Measurements from ENCODE around the gene SOX14.

Gene SOX14

GRCh38 chr3:137764001-137764433 lies at the start of gene SOX14:
Gene SOX14 (plus strand): TSS chr3:137764315. CDS start chr3:137764785, 470 bp downstream.
- DNase-seq: peak; percentile 64

- DNase-seq: no peak
Observed at GRCh38 chr3:137714551-137714950, 49.6 kb upstream of the SOX14 start.

- DNase-seq: no peak
Observed at GRCh38 chr3:137724240-137724639, 39.9 kb upstream of the SOX14 start.

GRCh38 chr3:137737208-137737607 lies 26.9 kb upstream of the SOX14 start:
- no peak for DNase-seq

- no peak for DNase-seq
Observed at GRCh38 chr3:137738710-137739109, 25.4 kb upstream of the SOX14 start.

GRCh38 chr3:137743608-137744007 lies 20.5 kb upstream of the SOX14 start:
- DNase-seq: no peak

- no peak for DNase-seq
Observed at GRCh38 chr3:137746808-137747207, 17.3 kb upstream of the SOX14 start.

GRCh38 chr3:137759505-137759904 lies 4.6 kb upstream of the SOX14 start:
- DNase-seq: no peak

- no peak for DNase-seq
Observed at GRCh38 chr3:137760341-137761098, 3.6 kb upstream of the SOX14 start.

- DNase-seq: no peak
Observed at GRCh38 chr3:137761099-137761562, 3.0 kb upstream of the SOX14 start.

- no peak for DNase-seq
Observed at GRCh38 chr3:137761563-137762503, 2.3 kb upstream of the SOX14 start.

- DNase-seq: peak; percentile 5
Observed at GRCh38 chr3:137762674-137763593, 1.2 kb upstream of the SOX14 start.

GRCh38 chr3:137763594-137763938 lies 549 bp upstream of the SOX14 start:
- no peak for DNase-seq

- DNase-seq: no peak
Observed at GRCh38 chr3:137764563-137765309, 621 bp downstream of the SOX14 start.

- DNase-seq: no peak
Observed at GRCh38 chr3:137765310-137766033, 1.4 kb downstream of the SOX14 start.

- DNase-seq: no peak
Observed at GRCh38 chr3:137766041-137766875, 2.1 kb downstream of the SOX14 start.

GRCh38 chr3:137766876-137767537 lies 2.9 kb downstream of the SOX14 start:
- no peak for DNase-seq

GRCh38 chr3:137767538-137768360 lies 3.6 kb downstream of the SOX14 start:
- no peak for DNase-seq
